NCI-H2196 treated with DMSO at 0.1 percent for 48 hours (cell line): ENCODE results near the gene PLIN3.
"Not testable (repeated sequence)": the region's sequence is repeated elsewhere in the genome, so short reads cannot be mapped to it uniquely, and the experiment has no call there.

ENCODE experiments used
- DNase-seq: peaks from one replicate; lab custom pipeline; 2025; ENCODE audit not compliant: unreplicated experiment; lab: John Stamatoyannopoulos, UW

The PLIN3 gene

GRCh38 chr19:4849019-4849418 lies 18.4 kb downstream of the PLIN3 start:
- DNase-seq, result no peak

GRCh38 chr19:4847190-4847973 lies 20.1 kb downstream of the PLIN3 start:
- DNase-seq, result no peak

- DNase-seq, result not testable (repeated sequence)
Measured at GRCh38 chr19:4845975-4846374, 21.5 kb downstream of the PLIN3 start.

GRCh38 chr19:4844348-4845179 lies 22.9 kb downstream of the PLIN3 start:
- DNase-seq, result no peak

GRCh38 chr19:4843647-4843965 lies 23.9 kb downstream of the PLIN3 start:
- DNase-seq, result no peak

- no peak for DNase-seq
Measured at GRCh38 chr19:4839192-4839591, 28.3 kb downstream of the PLIN3 start.

- no peak for DNase-seq
Measured at GRCh38 chr19:4832776-4833175, 34.7 kb downstream of the PLIN3 start.

GRCh38 chr19:4831979-4832340 lies 35.5 kb downstream of the PLIN3 start:
- DNase-seq, result not testable (repeated sequence)

- DNase-seq, result no peak
Measured at GRCh38 chr19:4831304-4831978, 36.0 kb downstream of the PLIN3 start, which contains the start of gene TICAM1. Gene TICAM1 (minus strand): TSS chr19:4831712. CDS start chr19:4818377, 13,335 bp downstream.

- DNase-seq, result no peak
Measured at GRCh38 chr19:4830768-4831265, 36.6 kb downstream of the PLIN3 start.

- DNase-seq, result no peak
Measured at GRCh38 chr19:4830332-4830731, 37.1 kb downstream of the PLIN3 start.

- DNase-seq, result no peak
Measured at GRCh38 chr19:4829001-4829712, 38.3 kb downstream of the PLIN3 start.

- no peak for DNase-seq
Measured at GRCh38 chr19:4823577-4823976, 43.9 kb downstream of the PLIN3 start.

GRCh38 chr19:4822354-4822753 lies 45.1 kb downstream of the PLIN3 start:
- not testable (repeated sequence) for DNase-seq

GRCh38 chr19:4821265-4821664 lies 46.2 kb downstream of the PLIN3 start:
- DNase-seq, result no peak

- DNase-seq, result no peak
Measured at GRCh38 chr19:4817467-4818277, 49.8 kb downstream of the PLIN3 start.

- no peak for DNase-seq
Measured at GRCh38 chr19:4816950-4817278, 50.6 kb downstream of the PLIN3 start.

GRCh38 chr19:4816202-4816949 lies 51.1 kb downstream of the PLIN3 start:
- DNase-seq, result peak; percentile 78

GRCh38 chr19:4815426-4816201 lies 51.9 kb downstream of the PLIN3 start:
- peak; percentile 96 for DNase-seq
